ENCODE results near the gene ATXN1. TPM values are rescaled to one million over a fixed set of nuclear protein-coding genes. Genes with fewer than 3 reads are reported as not detected.

The ATXN1 gene
- total and polyA plus RNA-seq, 7 experiments from 2014 or later, result 1.5 to 82.7 (median 42.4) TPM

DNA sequence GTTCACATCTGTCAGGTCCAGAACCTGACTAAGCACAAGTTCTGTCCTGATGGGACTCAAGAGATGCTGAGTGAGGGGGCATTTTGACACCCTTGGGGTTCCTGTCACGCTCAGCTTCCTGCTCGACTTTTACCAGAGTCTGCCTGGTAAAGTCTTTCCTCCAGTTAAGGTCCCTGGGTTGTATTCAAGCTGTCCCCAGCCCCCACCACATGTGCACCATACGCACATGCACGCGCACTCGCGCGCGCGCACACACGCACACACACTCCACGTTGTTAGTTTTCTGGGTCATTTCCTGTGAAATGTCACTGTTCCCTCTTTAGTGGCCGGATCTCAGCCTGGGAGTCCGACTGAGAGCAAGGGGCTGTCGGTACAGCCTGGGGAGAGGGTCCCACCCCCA, 356.8 kb downstream of the ATXN1 start:
- no peaks in the 10 kb centered on the region for H3K27me3 Mint-ChIP-seq
- intact Hi-C loops (cut with micrococcal nuclease), result loop anchor here in 1 of 2 donors (10.0 kb wide), 1 partner anchor 70 kb away; no protein-coding TSS in a partner anchor

DNA sequence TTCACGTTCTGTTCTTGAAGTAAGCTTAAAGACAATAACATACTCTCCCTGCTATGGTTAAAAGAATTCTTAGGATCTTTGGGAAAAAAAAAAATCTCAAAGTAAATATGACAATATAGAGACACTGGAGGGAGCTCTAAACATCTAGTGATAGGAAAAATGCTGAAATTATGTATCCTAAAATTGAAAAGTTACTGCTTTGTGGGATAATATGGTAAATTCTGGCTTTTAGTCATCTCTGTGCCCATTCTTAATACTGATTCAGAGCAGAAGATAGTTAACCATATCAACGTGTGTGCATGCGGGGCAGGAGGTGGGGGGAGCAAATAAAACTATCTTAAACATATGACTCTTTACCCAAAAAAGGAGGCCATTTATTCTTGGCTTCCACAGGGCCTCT, 357.4 kb downstream of the ATXN1 start:
- no peaks in the 10 kb centered on the region for H3K27me3 Mint-ChIP-seq
- no peak overlapping the region for H3K27ac Mint-ChIP-seq
- H3K4me1 ChIP-seq (ENCODE audit: control insufficient read depth in 2 of 2, insufficient read depth in 2 of 2, low read length in 2 of 2), result peaks cover 0 to 4% of the 10 kb centered on the region in 2 donors
- H3K36me3 Mint-ChIP-seq, result peaks cover 7 to 27% (median 12%) of the 10 kb centered on the region in 5 donors
- H3K4me3 Mint-ChIP-seq, result no peak overlapping the region
- DNase-seq (no peak), ATAC-seq (no peak)
- no peaks in the 10 kb centered on the region for H3K9me3 ChIP-seq (ENCODE audit: control insufficient read depth in 2 of 3, low read length in 3 of 3)
- H3K9me3 Mint-ChIP-seq, result no peaks in the 10 kb centered on the region
- CTCF ChIA-PET, result no interaction called here
- H3K4me3 ChIP-seq (ENCODE audit: low read length), result no peak overlapping the region
- intact Hi-C loops (cut with micrococcal nuclease), result loop anchor here in 1 of 2 donors (10.0 kb wide), 1 partner anchor 69 kb away; no protein-coding TSS in a partner anchor
- no peak overlapping the region for H3K27ac ChIP-seq (ENCODE audit: low read depth, low read length)
- peaks cover 0 to 37% (median 7%) of the 10 kb centered on the region in 7 donors for H3K4me1 Mint-ChIP-seq
- POLR2A ChIA-PET, result interaction anchor here (1.2 kb wide), 1 partner anchor 20 kb away, joined by 3 read pairs; no protein-coding TSS in a partner anchor
- H3K27me3 ChIP-seq (ENCODE audit: control insufficient read depth in 2 of 2, insufficient read depth in 2 of 2, low read length in 2 of 2), result no peaks in the 10 kb centered on the region
- no peaks in the 10 kb centered on the region for H3K36me3 ChIP-seq (ENCODE audit: control insufficient read depth in 2 of 3, insufficient read depth in 3 of 3, low read length in 3 of 3)

More for the DNA sequence above, 356.8 kb downstream of the ATXN1 start:
- Histone ChIP-seq H3K4me1 (ENCODE audit: control insufficient read depth in 2 of 2, insufficient read depth in 2 of 2, low read length in 2 of 2) (peaks cover 0 to 4% of the 10 kb centered on the region in 2 donors), H3K36me3 (ENCODE audit: control insufficient read depth in 2 of 3, insufficient read depth in 3 of 3, low read length in 3 of 3) (no peaks in the 10 kb centered on the region), H3K27ac (ENCODE audit: low read depth, low read length) (no peak overlapping the region), H3K9me3 (ENCODE audit: control insufficient read depth in 2 of 3, low read length in 3 of 3) (no peaks in the 10 kb centered on the region), H3K27me3 (ENCODE audit: control insufficient read depth in 2 of 2, insufficient read depth in 2 of 2, low read length in 2 of 2) (no peaks in the 10 kb centered on the region), H3K4me3 (ENCODE audit: low read length) (no peak overlapping the region)
- Mint-ChIP-seq H3K4me1 (peaks cover 0 to 40% (median 7%) of the 10 kb centered on the region in 7 donors), H3K9me3 (no peaks in the 10 kb centered on the region), H3K4me3 (no peak overlapping the region), H3K27ac (no peak overlapping the region), H3K36me3 (peaks cover 7 to 29% (median 12%) of the 10 kb centered on the region in 5 donors)
- no peak for ATAC-seq
- POLR2A ChIA-PET, result no interaction called here
- DNase-seq, result no peak
- CTCF ChIA-PET, result no interaction called here

DNA sequence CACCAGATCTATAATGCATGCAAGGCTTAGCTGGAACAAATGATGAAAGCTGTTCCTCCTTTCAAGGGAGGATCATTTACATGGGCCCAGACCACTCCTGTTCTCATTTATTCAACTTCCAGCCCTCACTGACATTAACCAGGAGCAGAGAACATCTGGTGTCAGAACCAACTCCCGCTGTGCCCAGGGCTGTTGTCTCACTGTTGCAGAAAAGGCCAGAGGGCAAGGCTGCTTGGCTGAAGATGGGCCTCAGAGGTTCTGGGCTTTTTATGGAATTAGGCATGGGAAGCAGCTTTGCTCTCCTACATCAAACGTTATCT, 358.7 kb downstream of the ATXN1 start:
- Mint-ChIP-seq H3K4me3 (no peak overlapping the region), H3K4me1 (peaks cover 0 to 33% (median 7%) of the 10 kb centered on the region in 7 donors), H3K27ac (no peak overlapping the region), H3K27me3 (no peaks in the 10 kb centered on the region), H3K9me3 (no peaks in the 10 kb centered on the region), H3K36me3 (peaks cover 7 to 22% (median 12%) of the 10 kb centered on the region in 5 donors)
- no peaks in the 10 kb centered on the region for H3K27me3 ChIP-seq (ENCODE audit: control insufficient read depth in 2 of 2, insufficient read depth in 2 of 2, low read length in 2 of 2)
- ChIA-PET POLR2A (no interaction called here), CTCF (no interaction called here)
- H3K4me3 ChIP-seq (ENCODE audit: low read length), result no peak overlapping the region
- DNase-seq, result no peak
- no peaks in the 10 kb centered on the region for H3K36me3 ChIP-seq (ENCODE audit: control insufficient read depth in 2 of 3, insufficient read depth in 3 of 3, low read length in 3 of 3)
- no peak for ATAC-seq
- peaks cover 0 to 4% of the 10 kb centered on the region in 2 donors for H3K4me1 ChIP-seq (ENCODE audit: control insufficient read depth in 2 of 2, insufficient read depth in 2 of 2, low read length in 2 of 2)
- H3K27ac ChIP-seq (ENCODE audit: low read depth, low read length), result no peak overlapping the region
- intact Hi-C loops (cut with micrococcal nuclease), result loop anchor here in 1 of 2 donors (10.0 kb wide), 1 partner anchor 68 kb away; no protein-coding TSS in a partner anchor
- no peaks in the 10 kb centered on the region for H3K9me3 ChIP-seq (ENCODE audit: control insufficient read depth in 2 of 3, low read length in 3 of 3)

DNA sequence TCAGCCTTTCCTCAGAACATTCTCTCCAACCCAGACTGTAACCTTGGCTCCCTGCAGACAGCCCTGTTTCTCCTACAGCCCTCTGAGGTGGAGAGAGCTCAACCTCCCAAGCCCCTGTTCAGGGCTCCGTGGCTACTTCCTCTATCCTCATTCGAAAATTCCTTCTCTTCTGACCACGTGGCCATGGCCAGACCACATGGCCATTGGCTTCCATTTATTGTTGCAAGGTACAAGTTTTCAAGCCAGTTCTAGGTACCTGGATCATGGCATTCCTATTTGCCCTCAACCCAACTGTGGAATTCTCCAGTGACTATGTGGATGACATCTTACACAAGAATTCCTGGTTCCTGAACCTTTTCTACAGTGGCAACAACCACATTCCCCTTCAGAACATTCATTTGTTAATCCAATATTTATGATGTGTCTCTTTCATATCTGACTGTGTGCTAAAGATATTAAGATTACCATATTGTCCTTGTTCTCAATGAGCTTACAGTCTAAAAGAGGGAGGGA, 361.0 kb downstream of the ATXN1 start:
- Histone ChIP-seq H3K9me3 (ENCODE audit: control insufficient read depth in 2 of 3, low read length in 3 of 3) (no peaks in the 10 kb centered on the region), H3K27ac (ENCODE audit: low read depth, low read length) (no peak overlapping the region), H3K4me3 (ENCODE audit: low read length) (no peak overlapping the region), H3K27me3 (ENCODE audit: control insufficient read depth in 2 of 2, insufficient read depth in 2 of 2, low read length in 2 of 2) (no peaks in the 10 kb centered on the region), H3K36me3 (ENCODE audit: control insufficient read depth in 2 of 3, insufficient read depth in 3 of 3, low read length in 3 of 3) (no peaks in the 10 kb centered on the region), H3K4me1 (ENCODE audit: control insufficient read depth in 2 of 2, insufficient read depth in 2 of 2, low read length in 2 of 2) (peaks cover 0 to 4% of the 10 kb centered on the region in 2 donors)
- Mint-ChIP-seq H3K27me3 (no peaks in the 10 kb centered on the region), H3K9me3 (no peaks in the 10 kb centered on the region), H3K4me3 (no peak overlapping the region), H3K4me1 (peaks cover 0 to 25% (median 0%) of the 10 kb centered on the region in 7 donors), H3K36me3 (peaks cover 7 to 18% (median 12%) of the 10 kb centered on the region in 5 donors), H3K27ac (peak overlapping the region in 1 of 9 donors; percentile 14)
- POLR2A ChIA-PET, result no interaction called here
- DNase-seq (no peak), ATAC-seq (no peak)
- intact Hi-C loops (cut with micrococcal nuclease), result loop anchor here in 1 of 2 donors (10.0 kb wide), 1 partner anchor 66 kb away; no protein-coding TSS in a partner anchor
- CTCF ChIA-PET, result no interaction called here

DNA sequence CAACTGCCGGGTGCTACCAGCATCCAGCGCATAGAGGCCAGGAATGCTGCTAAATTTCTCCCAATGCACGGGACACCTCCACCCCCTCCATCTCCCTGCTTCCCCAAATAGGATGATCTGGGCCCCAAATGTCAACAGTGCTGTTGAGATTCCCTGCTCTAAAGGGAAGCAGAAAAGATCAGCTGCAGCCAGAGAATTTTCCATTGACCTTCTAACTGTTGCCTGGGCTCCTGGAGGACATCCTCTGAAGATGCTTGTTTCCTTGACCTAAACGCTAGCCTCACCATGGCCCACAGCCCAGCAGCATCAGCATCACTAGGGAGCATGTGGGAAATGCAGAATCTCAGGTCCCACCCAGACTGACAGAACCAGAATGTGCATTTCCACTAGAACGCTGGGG, 361.6 kb downstream of the ATXN1 start:
- no peaks in the 10 kb centered on the region for H3K27me3 ChIP-seq (ENCODE audit: control insufficient read depth in 2 of 2, insufficient read depth in 2 of 2, low read length in 2 of 2)
- peaks cover 7 to 18% (median 12%) of the 10 kb centered on the region in 5 donors for H3K36me3 Mint-ChIP-seq
- no peaks in the 10 kb centered on the region for H3K9me3 Mint-ChIP-seq
- H3K4me3 Mint-ChIP-seq, result no peak overlapping the region
- H3K4me3 ChIP-seq (ENCODE audit: low read length), result no peak overlapping the region
- no peaks in the 10 kb centered on the region for H3K4me1 ChIP-seq (ENCODE audit: control insufficient read depth in 2 of 2, insufficient read depth in 2 of 2, low read length in 2 of 2)
- no peak for DNase-seq
- ChIA-PET POLR2A (no interaction called here), CTCF (no interaction called here)
- ATAC-seq, result no peak
- H3K36me3 ChIP-seq (ENCODE audit: control insufficient read depth in 2 of 3, insufficient read depth in 3 of 3, low read length in 3 of 3), result no peaks in the 10 kb centered on the region
- no peaks in the 10 kb centered on the region for H3K9me3 ChIP-seq (ENCODE audit: control insufficient read depth in 2 of 3, low read length in 3 of 3)
- H3K27ac ChIP-seq (ENCODE audit: low read depth, low read length), result no peak overlapping the region
- intact Hi-C loops (cut with micrococcal nuclease), result loop anchor here in 1 of 2 donors (10.0 kb wide), 1 partner anchor 65 kb away; no protein-coding TSS in a partner anchor
- peak overlapping the region in 1 of 9 donors; percentile 11 for H3K27ac Mint-ChIP-seq
- no peaks in the 10 kb centered on the region for H3K27me3 Mint-ChIP-seq
- peaks cover 0 to 19% (median 0%) of the 10 kb centered on the region in 7 donors for H3K4me1 Mint-ChIP-seq

DNA sequence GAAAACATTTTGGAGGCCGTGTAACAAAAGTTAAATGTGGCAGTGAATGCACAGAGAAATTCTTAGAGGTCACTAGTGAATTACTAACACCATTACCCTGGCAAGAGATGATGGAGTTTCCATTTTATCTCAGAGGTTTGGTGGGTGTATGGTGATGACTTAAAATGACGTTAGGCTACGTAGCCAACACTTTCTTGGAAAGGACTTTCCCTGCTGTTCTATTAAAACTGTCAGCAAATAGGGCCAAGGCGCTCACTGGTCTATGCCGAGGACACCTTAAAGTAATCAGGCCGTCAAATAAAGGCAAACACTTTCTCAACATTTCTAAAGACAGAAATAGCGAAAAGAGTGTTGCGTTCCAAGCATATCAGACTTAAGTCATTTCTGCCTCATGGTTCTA, 362.1 kb downstream of the ATXN1 start:
- H3K27ac Mint-ChIP-seq, result no peak overlapping the region
- CTCF ChIA-PET, result no interaction called here

DNA sequence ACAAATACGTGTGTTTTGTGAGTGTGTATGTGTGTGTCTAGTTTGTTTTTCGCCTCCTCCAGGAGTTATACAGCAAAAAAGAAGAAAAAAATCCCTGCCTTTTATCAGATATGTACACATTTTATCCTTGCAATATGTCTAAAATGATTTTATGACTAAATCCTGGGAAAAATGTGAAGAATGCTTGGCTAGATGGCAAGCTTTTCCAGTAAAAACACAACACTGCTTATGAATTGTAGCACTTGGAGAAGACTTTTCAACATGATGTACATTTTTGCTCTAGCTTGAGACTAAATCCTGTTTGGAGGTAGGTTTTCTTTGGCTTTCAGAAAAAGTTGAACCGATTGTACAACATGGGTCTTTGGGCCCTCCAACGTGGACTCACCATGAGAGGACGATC, 362.7 kb downstream of the ATXN1 start:
- H3K36me3 Mint-ChIP-seq, result peaks cover 5 to 18% (median 10%) of the 10 kb centered on the region in 5 donors
- CTCF ChIA-PET, result no interaction called here
- no peak for DNase-seq

More for the DNA sequence above, 362.1 kb downstream of the ATXN1 start:
- Histone ChIP-seq H3K27ac (ENCODE audit: low read depth, low read length) (no peak overlapping the region), H3K27me3 (ENCODE audit: control insufficient read depth in 2 of 2, insufficient read depth in 2 of 2, low read length in 2 of 2) (no peaks in the 10 kb centered on the region), H3K36me3 (ENCODE audit: control insufficient read depth in 2 of 3, insufficient read depth in 3 of 3, low read length in 3 of 3) (no peaks in the 10 kb centered on the region), H3K4me1 (ENCODE audit: control insufficient read depth in 2 of 2, insufficient read depth in 2 of 2, low read length in 2 of 2) (no peaks in the 10 kb centered on the region), H3K4me3 (ENCODE audit: low read length) (no peak overlapping the region), H3K9me3 (ENCODE audit: control insufficient read depth in 2 of 3, low read length in 3 of 3) (no peaks in the 10 kb centered on the region)
- POLR2A ChIA-PET, result no interaction called here
- intact Hi-C loops (cut with micrococcal nuclease), result no loop called here
- H3K4me1 Mint-ChIP-seq, result peaks cover 0 to 16% (median 0%) of the 10 kb centered on the region in 7 donors
- H3K27me3 Mint-ChIP-seq, result no peaks in the 10 kb centered on the region
- H3K36me3 Mint-ChIP-seq, result peaks cover 7 to 21% (median 12%) of the 10 kb centered on the region in 5 donors
- ATAC-seq (no peak), DNase-seq (no peak)
- no peaks in the 10 kb centered on the region for H3K9me3 Mint-ChIP-seq
- no peak overlapping the region for H3K4me3 Mint-ChIP-seq

More for the DNA sequence above, 362.7 kb downstream of the ATXN1 start:
- Histone ChIP-seq H3K27me3 (ENCODE audit: control insufficient read depth in 2 of 2, insufficient read depth in 2 of 2, low read length in 2 of 2) (no peaks in the 10 kb centered on the region), H3K27ac (ENCODE audit: low read depth, low read length) (no peak overlapping the region), H3K4me3 (ENCODE audit: low read length) (no peak overlapping the region), H3K4me1 (ENCODE audit: control insufficient read depth in 2 of 2, insufficient read depth in 2 of 2, low read length in 2 of 2) (no peaks in the 10 kb centered on the region), H3K9me3 (ENCODE audit: control insufficient read depth in 2 of 3, low read length in 3 of 3) (no peaks in the 10 kb centered on the region), H3K36me3 (ENCODE audit: control insufficient read depth in 2 of 3, insufficient read depth in 3 of 3, low read length in 3 of 3) (no peaks in the 10 kb centered on the region)
- no peak for ATAC-seq
- Mint-ChIP-seq H3K27me3 (no peaks in the 10 kb centered on the region), H3K9me3 (no peaks in the 10 kb centered on the region), H3K4me3 (no peak overlapping the region), H3K27ac (no peak overlapping the region), H3K4me1 (peaks cover 0 to 11% (median 0%) of the 10 kb centered on the region in 7 donors)
- intact Hi-C loops (cut with micrococcal nuclease), result no loop called here
- POLR2A ChIA-PET, result no interaction called here
